PFSK-1 (cell line): ENCODE data around the gene CDCP2.

Source experiments
- POLR2AphosphoS5 ChIP-seq: IDR thresholded peaks from 2 replicates; pipeline ENCODE4 v1.6.1; 2012; ENCODE audit warnings: low read depth, mild to moderate bottlenecking, control low read depth, low read length, moderate library complexity
- REST ChIP-seq, 2 experiments: IDR thresholded peaks; 2 replicates each; pipeline versions ENCODE4 v1.6.1 to v1.8.0; 2011 to 2012; ENCODE audit warnings: low read depth in 2 of 2, low read length in 2 of 2, control low read depth in 1 of 2, inconsistent platforms in 1 of 2, mild to moderate bottlenecking in 1 of 2, moderate library complexity in 1 of 2; ENCODE audit not compliant: insufficient read depth in 1 of 2
- SIN3A ChIP-seq: IDR thresholded peaks from 2 replicates; pipeline ENCODE4 v1.6.1; 2012; ENCODE audit warnings: mild to moderate bottlenecking, low read length, moderate library complexity, borderline replicate concordance; ENCODE audit not compliant: insufficient read depth
- TAF1 ChIP-seq: IDR thresholded peaks from 2 replicates; pipeline ENCODE4 v1.6.1; 2012; ENCODE audit warnings: low read length, control low read depth, borderline replicate concordance; ENCODE audit not compliant: insufficient read depth

DNA sequence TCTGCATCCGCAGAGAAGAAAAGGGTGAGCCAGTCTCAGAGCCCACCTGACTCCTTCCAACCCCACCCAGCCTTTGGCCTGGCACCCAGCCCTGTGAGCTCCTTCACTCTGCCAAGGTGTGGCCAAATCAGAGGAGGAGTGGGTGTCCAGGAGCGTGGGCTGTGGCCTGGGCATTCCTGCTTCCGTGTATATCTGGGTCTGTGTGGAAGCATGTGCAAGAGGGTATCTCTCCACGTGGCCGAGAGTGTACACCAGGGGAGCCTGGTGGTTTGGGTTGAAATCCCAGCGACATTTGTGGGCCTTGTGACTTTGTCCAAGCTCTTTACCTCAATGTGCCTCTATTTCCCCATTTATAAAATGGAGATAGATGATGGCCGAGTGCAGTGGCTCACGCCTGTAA lies 29.8 kb downstream of the CDCP2 start:
- no peak for TF ChIP-seq SIN3A
- TF ChIP-seq POLR2AphosphoS5, result no peak
- TF ChIP-seq REST (IDR thresholded peaks at IDR 0.05; ENCODE audit: insufficient read depth in 1 of 2, low read depth in 2 of 2, low read length in 2 of 2), result no peak
- TF ChIP-seq TAF1, result no peak
